ENCODE results near the gene HPSE2. TPM values are rescaled to one million over a fixed set of nuclear protein-coding genes. Genes with fewer than 3 reads are reported as not detected.

The HPSE2 gene
- total and polyA plus RNA-seq, 2 of the 13 experiments (the other 11 are each of a cell fraction or from before 2014, with no cell fraction given), result 0.01 TPM; not detected in 1

GRCh38 chr10:98795467-98795866 lies 440.2 kb downstream of the HPSE2 start:
- no TSS peak for BruUV-seq (replicated peaks)
- H3K4me3 ChIP-seq (replicated peaks in 1 of 3; ENCODE audit: insufficient read depth in 1 of 3, low read depth in 2 of 3, low read length in 3 of 3), result no peak overlapping the region
- no peaks in the 10 kb centered on the region for H3K4me1 ChIP-seq (ENCODE audit: insufficient read depth, low read length)
- ChIA-PET CTCF (ENCODE audit: low intra/inter-chr PET ratio, low total read pairs) (no interaction called here), POLR2A (no interaction called here)
- no peak overlapping the region for H3K4me2 ChIP-seq (ENCODE audit: low read depth, low read length)
- H3K27me3 ChIP-seq (ENCODE audit: control insufficient read depth in 1 of 2, insufficient read depth in 2 of 2, low read length in 2 of 2), result 0 out of 5 replicates have a peak, but pooled peaks cover 0 to 2% of the 10 kb centered on the region in 2 experiments
- 20% methylated on average over 2 of the region's 2 CpGs for WGBS (ENCODE audit: low lambda C conversion rate)
- FAIRE-seq, result no peak
- DNase-seq (ENCODE audit: low spot score), result no peak
- no peaks in the 10 kb centered on the region for H3K79me2 ChIP-seq (ENCODE audit: insufficient read depth, low read length)
- no peak overlapping the region for H3K27ac ChIP-seq (ENCODE audit: extremely low read length, insufficient read depth, low read length)
- H3K9me3 ChIP-seq (ENCODE audit: low read length), result no peaks in the 10 kb centered on the region
- H4K20me1 ChIP-seq (ENCODE audit: insufficient read depth, low read length), result no peaks in the 10 kb centered on the region
- in situ Hi-C loops (cut with HindIII; ENCODE audit: extremely low pct_ligation_motif_present, low pct_unique_long_range_greater_than_20kb), result no loop called here
- no peak for ATAC-seq
- no peaks in the 10 kb centered on the region for H3K36me3 ChIP-seq (replicated peaks in 1 of 2; ENCODE audit: control insufficient read depth in 1 of 2, insufficient read depth in 2 of 2, low read length in 2 of 2)
- H3K9ac ChIP-seq (ENCODE audit: insufficient read depth, low read depth, low read length), result no peak overlapping the region
- no peak overlapping the region for H2AFZ ChIP-seq (ENCODE audit: low read length)
- no peak for TF ChIP-seq ZNF609 (CRISPR knock-in tag; IDR thresholded peaks at IDR 0.05; ENCODE audit: borderline replicate concordance)
- TF ChIP-seq ZSCAN12 (CRISPR knock-in tag; IDR thresholded peaks at IDR 0.05), result no peak
- TF ChIP-seq SRSF9 (IDR thresholded peaks at IDR 0.05; ENCODE audit: borderline replicate concordance, insufficient read depth, low read depth, low read length, poor library complexity, severe bottlenecking), result no peak
- intact Hi-C loops (cut with micrococcal nuclease; ENCODE audit: unreplicated experiment), result no loop called here
